ENCODE data around the gene SRRT.

DNA sequence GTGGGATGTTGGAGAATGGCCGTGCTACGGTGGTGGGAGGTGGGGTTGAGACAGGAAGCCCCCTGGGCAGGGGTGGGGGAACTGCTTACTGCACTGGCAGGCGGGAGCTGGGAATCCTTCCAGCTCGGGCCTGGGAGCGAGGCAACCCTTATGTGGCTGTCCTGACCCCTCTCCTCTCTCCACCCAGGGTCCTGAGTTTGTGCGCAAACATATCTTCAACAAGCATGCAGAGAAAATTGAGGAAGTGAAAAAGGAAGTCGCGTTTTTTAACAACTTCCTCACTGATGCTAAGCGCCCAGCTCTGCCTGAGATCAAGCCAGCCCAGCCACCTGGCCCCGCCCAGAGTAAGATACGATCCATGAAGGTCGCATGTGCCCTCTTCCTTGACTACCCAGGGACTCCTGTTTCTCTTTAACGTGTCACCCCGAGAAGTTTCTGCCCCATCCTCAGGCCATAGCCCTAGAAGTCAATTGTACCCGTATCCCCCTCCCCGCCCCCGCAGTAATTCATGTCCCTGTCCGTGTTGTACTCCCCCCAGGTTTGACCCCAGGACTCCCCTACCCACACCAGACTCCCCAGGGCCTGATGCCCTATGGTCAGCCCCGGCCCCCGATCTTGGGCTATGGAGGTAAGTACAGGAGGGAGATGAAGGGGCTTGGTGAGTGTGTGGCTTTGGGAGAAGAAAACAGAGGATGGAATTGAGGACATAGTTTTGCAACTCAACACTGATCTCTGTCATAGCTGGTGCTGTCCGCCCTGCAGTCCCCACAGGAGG lies 12.8 kb downstream of the SRRT start:
- peak; percentile 12 for TF ChIP-seq POLR2A (IDR thresholded peaks at IDR 0.05; ENCODE audit: low read length)
- no peak for TF ChIP-seq GATA1 (IDR thresholded peaks at IDR 0.05; ENCODE audit: low read depth, low read length)

All from erythroblast (primary cell).